Astrocyte (in vitro differentiated cells and primary cell): ENCODE measurements around the gene VPS37D.
"Not testable (repeated sequence)": the region's sequence is repeated elsewhere in the genome, so short reads cannot be mapped to it uniquely, and the experiment has no call there.

ENCODE experiments used
- EZH2 ChIP-seq: IDR thresholded peaks from 2 replicates; pipeline ENCODE4 v1.6.1; 2012; ENCODE audit warnings: mild to moderate bottlenecking, low read length, inconsistent platforms; ENCODE audit not compliant: insufficient read depth
- TF ChIP-seq, protein P1 (sequence below): IDR thresholded peaks from 2 replicates; pipeline ENCODE4 v1.5.1; 2011; ENCODE audit warnings: low read depth, mild to moderate bottlenecking, inconsistent platforms, low read length, moderate library complexity; ENCODE audit not compliant: insufficient read depth

DNA sequence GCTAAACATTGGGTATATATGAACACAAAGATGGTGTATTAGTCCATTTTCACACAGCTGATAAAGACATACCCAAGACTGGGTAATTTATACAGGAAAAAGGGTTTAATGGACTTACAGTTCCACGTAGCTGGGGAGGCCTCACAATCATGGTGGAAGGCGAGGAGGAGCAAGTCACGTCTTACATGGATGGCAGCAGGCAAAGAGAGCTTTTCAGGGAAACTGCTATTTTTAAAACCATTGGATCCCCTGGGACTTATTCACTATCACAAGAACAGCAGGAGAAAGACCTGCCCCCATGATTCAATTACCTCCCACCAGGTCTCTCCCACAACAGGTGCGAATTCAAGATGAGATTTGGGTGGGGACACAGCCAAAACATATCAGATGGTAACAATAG is 12.3 kb upstream of the VPS37D start:
- TF ChIP-seq, protein P1, sequence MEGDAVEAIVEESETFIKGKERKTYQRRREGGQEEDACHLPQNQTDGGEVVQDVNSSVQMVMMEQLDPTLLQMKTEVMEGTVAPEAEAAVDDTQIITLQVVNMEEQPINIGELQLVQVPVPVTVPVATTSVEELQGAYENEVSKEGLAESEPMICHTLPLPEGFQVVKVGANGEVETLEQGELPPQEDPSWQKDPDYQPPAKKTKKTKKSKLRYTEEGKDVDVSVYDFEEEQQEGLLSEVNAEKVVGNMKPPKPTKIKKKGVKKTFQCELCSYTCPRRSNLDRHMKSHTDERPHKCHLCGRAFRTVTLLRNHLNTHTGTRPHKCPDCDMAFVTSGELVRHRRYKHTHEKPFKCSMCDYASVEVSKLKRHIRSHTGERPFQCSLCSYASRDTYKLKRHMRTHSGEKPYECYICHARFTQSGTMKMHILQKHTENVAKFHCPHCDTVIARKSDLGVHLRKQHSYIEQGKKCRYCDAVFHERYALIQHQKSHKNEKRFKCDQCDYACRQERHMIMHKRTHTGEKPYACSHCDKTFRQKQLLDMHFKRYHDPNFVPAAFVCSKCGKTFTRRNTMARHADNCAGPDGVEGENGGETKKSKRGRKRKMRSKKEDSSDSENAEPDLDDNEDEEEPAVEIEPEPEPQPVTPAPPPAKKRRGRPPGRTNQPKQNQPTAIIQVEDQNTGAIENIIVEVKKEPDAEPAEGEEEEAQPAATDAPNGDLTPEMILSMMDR = not testable (repeated sequence)
- not testable (repeated sequence) for TF ChIP-seq EZH2
